Endodermal cell (in vitro differentiated cells): ENCODE measurements around the gene NDUFS6. TPM values are rescaled to one million over a fixed set of nuclear protein-coding genes. Genes with fewer than 3 reads are reported as not detected.

ENCODE experiments used
- DNase-seq: peaks from one replicate; pipeline ENCODE4 v3.0.0-alpha.2; 2017
- H3K27ac ChIP-seq: 2 replicates; pipeline ENCODE4 v1.5.1; 2013; ENCODE audit warnings: mild to moderate bottlenecking, low read depth, low read length, moderate library complexity
- H3K27me3 ChIP-seq: 2 replicates; pipeline ENCODE4 v1.6.1; 2013; ENCODE audit warnings: mild to moderate bottlenecking, low read length, moderate library complexity; ENCODE audit not compliant: insufficient read depth, control insufficient read depth, poor library complexity, severe bottlenecking
- H3K36me3 ChIP-seq: 2 replicates; pipeline ENCODE4 v1.7.0; 2013; ENCODE audit warnings: mild to moderate bottlenecking, low read length, moderate library complexity; ENCODE audit not compliant: control insufficient read depth, insufficient read depth
- H3K4me1 ChIP-seq: one replicate; pipeline ENCODE4 v1.7.0; 2013; ENCODE audit warnings: low read length; ENCODE audit not compliant: control insufficient read depth, insufficient read depth
- H3K4me3 ChIP-seq: 2 replicates; pipeline ENCODE4 v1.5.1; 2013; ENCODE audit warnings: mild to moderate bottlenecking, low read length, moderate library complexity
- H3K9ac ChIP-seq: 2 replicates; pipeline ENCODE4 v1.6.1; 2013; ENCODE audit warnings: mild to moderate bottlenecking, low read length, moderate library complexity; ENCODE audit not compliant: poor library complexity, severe bottlenecking; ENCODE audit errors: extremely low read depth
- H3K9me3 ChIP-seq: 2 replicates; pipeline ENCODE4 v1.6.1; 2013; ENCODE audit warnings: mild to moderate bottlenecking, low read length, moderate library complexity; ENCODE audit not compliant: control insufficient read depth
- H3K27ac Mint-ChIP-seq: 2 replicates; pipeline ENCODE4 v1.8.0; 2020; ENCODE audit warnings: mixed read lengths
- H3K27me3 Mint-ChIP-seq: 2 replicates; pipeline ENCODE4 v1.8.0; 2021; ENCODE audit warnings: mild to moderate bottlenecking, mixed read lengths; ENCODE audit not compliant: insufficient read depth
- H3K36me3 Mint-ChIP-seq: 2 replicates; pipeline ENCODE4 v1.8.0; 2020; ENCODE audit warnings: low read depth, mixed read lengths
- H3K4me1 Mint-ChIP-seq: 2 replicates; pipeline ENCODE4 v1.8.0; 2020; ENCODE audit warnings: mixed read lengths
- H3K4me3 Mint-ChIP-seq: 2 replicates; pipeline ENCODE4 v1.8.0; 2020; ENCODE audit warnings: mild to moderate bottlenecking, moderate library complexity, mixed read lengths
- H3K9me3 Mint-ChIP-seq: 2 replicates; pipeline ENCODE4 v1.8.0; 2020; ENCODE audit warnings: mild to moderate bottlenecking, mixed read lengths
- WGBS, 2 experiments: methylation state at CpG; one replicate each; pipeline versions ENCODE4 v1.1.5 to v1.1.7; 2013; ENCODE audit warnings: missing lambda C conversion rate in 2 of 2, mixed read lengths in 1 of 2; ENCODE audit not compliant: insufficient coverage in 1 of 2, insufficient read length in 1 of 2; 5-methylcytosine and 5-hydroxymethylcytosine counted together
- total RNA-seq, 2 donors: library from RNA; stranded (reverse); fragmentation: NEBNext Ultra II Directional in 1 of 2; extraction: Animal tissue kit (Norgen Biotek cat#: 25700) in 1 of 2; gene quantifications; 2 replicates in 1 of 2; 3 replicates in 1 of 2; pipeline ENCODE4 v1.2.1, GENCODE V29; 2021
- TF ChIP-seq, protein P1 (sequence below): fragments of 200-600 bp; sonication (generic); conservative IDR thresholded peaks from 2 replicates; pipeline ENCODE4 v1.5.0; 2021; ENCODE audit warnings: antibody characterized with exemption, mild to moderate bottlenecking

NDUFS6 gene
- total RNA-seq, 2 donors from 2014 or later: 47.9 to 65.2 TPM

- no peak for DNase-seq
- H3K27ac Mint-ChIP-seq: no peak overlapping the region
- TF ChIP-seq, protein P1, sequence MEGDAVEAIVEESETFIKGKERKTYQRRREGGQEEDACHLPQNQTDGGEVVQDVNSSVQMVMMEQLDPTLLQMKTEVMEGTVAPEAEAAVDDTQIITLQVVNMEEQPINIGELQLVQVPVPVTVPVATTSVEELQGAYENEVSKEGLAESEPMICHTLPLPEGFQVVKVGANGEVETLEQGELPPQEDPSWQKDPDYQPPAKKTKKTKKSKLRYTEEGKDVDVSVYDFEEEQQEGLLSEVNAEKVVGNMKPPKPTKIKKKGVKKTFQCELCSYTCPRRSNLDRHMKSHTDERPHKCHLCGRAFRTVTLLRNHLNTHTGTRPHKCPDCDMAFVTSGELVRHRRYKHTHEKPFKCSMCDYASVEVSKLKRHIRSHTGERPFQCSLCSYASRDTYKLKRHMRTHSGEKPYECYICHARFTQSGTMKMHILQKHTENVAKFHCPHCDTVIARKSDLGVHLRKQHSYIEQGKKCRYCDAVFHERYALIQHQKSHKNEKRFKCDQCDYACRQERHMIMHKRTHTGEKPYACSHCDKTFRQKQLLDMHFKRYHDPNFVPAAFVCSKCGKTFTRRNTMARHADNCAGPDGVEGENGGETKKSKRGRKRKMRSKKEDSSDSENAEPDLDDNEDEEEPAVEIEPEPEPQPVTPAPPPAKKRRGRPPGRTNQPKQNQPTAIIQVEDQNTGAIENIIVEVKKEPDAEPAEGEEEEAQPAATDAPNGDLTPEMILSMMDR: no peak
- no peak overlapping the region for H3K9ac ChIP-seq
- H3K4me3 Mint-ChIP-seq: no peak overlapping the region
- no peaks in the 10 kb centered on the region for H3K9me3 Mint-ChIP-seq
- peaks cover 8% of the 10 kb centered on the region for H3K4me1 ChIP-seq
- no peaks in the 10 kb centered on the region for H3K27me3 ChIP-seq
- H3K4me3 ChIP-seq: no peak overlapping the region
- H3K36me3 ChIP-seq: no peaks in the 10 kb centered on the region
- peaks cover 32% of the 10 kb centered on the region for H3K4me1 Mint-ChIP-seq
- H3K27me3 Mint-ChIP-seq: peaks cover 15% of the 10 kb centered on the region
- H3K9me3 ChIP-seq: no peaks in the 10 kb centered on the region
- WGBS, 2 experiments: 89 to 91% methylated on average over 14 to 32 of the region's 32 CpGs
- H3K36me3 Mint-ChIP-seq: no peaks in the 10 kb centered on the region
- no peak overlapping the region for H3K27ac ChIP-seq
These were observed 36.0 kb downstream of the NDUFS6 start for GRCh38 chr5:1836891-1837880.

DNA sequence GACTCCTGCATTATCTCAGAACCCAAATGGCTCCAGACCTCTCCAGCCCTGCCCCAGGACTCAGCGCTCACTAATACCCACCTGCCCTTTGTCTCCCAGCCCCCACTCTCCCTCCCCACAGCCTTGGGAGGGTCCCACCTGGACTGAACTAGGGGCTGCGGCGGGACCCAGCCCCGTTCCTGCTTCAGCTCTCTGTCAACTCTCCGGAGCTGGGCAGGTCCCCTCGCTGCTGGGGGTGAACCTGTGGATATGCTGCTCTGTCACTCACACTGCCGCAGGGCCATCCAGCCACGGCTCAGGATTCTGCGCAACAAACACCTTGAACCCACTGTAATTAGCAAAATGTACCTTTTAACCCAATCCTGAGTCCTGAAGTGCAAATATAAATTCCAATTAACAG lies 36.8 kb downstream of the NDUFS6 start:
- Histone ChIP-seq H3K36me3 (no peaks in the 10 kb centered on the region), H3K27ac (no peak overlapping the region), H3K9me3 (no peaks in the 10 kb centered on the region), H3K27me3 (peaks cover under 1% of the 10 kb centered on the region), H3K9ac (no peak overlapping the region), H3K4me3 (no peak overlapping the region), H3K4me1 (peaks cover 8% of the 10 kb centered on the region)
- no peak for DNase-seq
- 87 to 88% methylated on average over 5 to 9 of the region's 9 CpGs for WGBS, 2 experiments
- TF ChIP-seq, protein P1: no peak
- peaks cover 11% of the 10 kb centered on the region for H3K27me3 Mint-ChIP-seq
- H3K27ac Mint-ChIP-seq: no peak overlapping the region
- H3K4me1 Mint-ChIP-seq: peaks cover 26% of the 10 kb centered on the region
- no peaks in the 10 kb centered on the region for H3K9me3 Mint-ChIP-seq
- no peak overlapping the region for H3K4me3 Mint-ChIP-seq
- no peaks in the 10 kb centered on the region for H3K36me3 Mint-ChIP-seq

DNA sequence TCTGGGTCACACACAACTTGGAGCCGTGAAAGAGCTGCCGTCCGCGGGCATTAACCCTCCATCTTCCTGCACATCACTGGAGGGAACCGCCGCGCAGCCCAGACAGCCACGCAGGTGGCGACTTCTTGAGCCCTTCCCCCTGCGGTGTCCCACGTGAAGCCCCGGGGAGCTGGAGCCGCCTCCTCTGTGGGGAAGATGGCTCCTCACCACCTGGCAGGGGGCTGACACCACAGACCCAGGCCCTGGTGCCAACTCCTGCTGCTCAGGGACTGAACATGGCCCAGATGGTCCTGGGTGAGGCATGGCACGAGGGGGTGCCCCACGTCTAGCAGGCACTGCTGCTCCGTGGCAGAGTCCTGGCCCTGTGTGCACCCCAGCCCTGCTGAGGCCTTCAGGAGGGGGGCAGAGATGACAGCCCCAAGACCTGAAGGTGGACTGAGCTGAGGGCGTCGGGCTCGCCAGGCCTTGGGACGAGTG lies 38.9 kb downstream of the NDUFS6 start:
- Mint-ChIP-seq H3K27me3 (peaks cover 13% of the 10 kb centered on the region), H3K4me1 (peaks cover 13% of the 10 kb centered on the region), H3K36me3 (no peaks in the 10 kb centered on the region), H3K27ac (no peak overlapping the region), H3K9me3 (no peaks in the 10 kb centered on the region), H3K4me3 (no peak overlapping the region)
- WGBS, 2 experiments: 93 to 97% methylated on average over 15 to 20 of the region's 20 CpGs
- no peak for DNase-seq
- peaks cover 3% of the 10 kb centered on the region for H3K9me3 ChIP-seq
- H3K27me3 ChIP-seq: peaks cover 12% of the 10 kb centered on the region
- TF ChIP-seq, protein P1: no peak
- no peak overlapping the region for H3K9ac ChIP-seq
- H3K4me1 ChIP-seq: peaks cover 8% of the 10 kb centered on the region
- no peak overlapping the region for H3K4me3 ChIP-seq
- H3K27ac ChIP-seq: no peak overlapping the region
- no peaks in the 10 kb centered on the region for H3K36me3 ChIP-seq
